Activated CD4-positive, alpha-beta memory T cell treated with anti-CD3 and anti-CD28 coated beads for 36 hours (primary cell): ENCODE results near the gene NADSYN1. TPM values are rescaled to one million over a fixed set of nuclear protein-coding genes. Genes with fewer than 3 reads are reported as not detected.

Source experiments
- CTCF ChIA-PET: fragments of 350-600 bp; sonication (Branson Sonifier 250); formaldehyde crosslinking; loops from one replicate; lab custom pipeline; 2021; ENCODE audit warnings: antibody characterized with exemption, inconsistent platforms; lab: Charles Lee
- POLR2A ChIA-PET: fragments of 350-600 bp; sonication (Branson Sonifier 250); formaldehyde crosslinking; loops from one replicate; lab custom pipeline; 2021; ENCODE audit warnings: antibody characterized with exemption; lab: Charles Lee
- DNase-seq: peaks from one replicate; pipeline ENCODE4 v3.0.0-alpha.2; 2020
- H3K27ac Mint-ChIP-seq: one replicate; pipeline ENCODE4 v1.8.0; 2021; ENCODE audit warnings: mixed read lengths
- H3K27me3 Mint-ChIP-seq: one replicate; pipeline ENCODE4 v1.8.0; 2021; ENCODE audit warnings: mixed read lengths
- H3K36me3 Mint-ChIP-seq: one replicate; pipeline ENCODE4 v1.8.0; 2021; ENCODE audit warnings: mixed read lengths
- H3K4me1 Mint-ChIP-seq: one replicate; pipeline ENCODE4 v1.8.0; 2021; ENCODE audit warnings: low read depth, mixed read lengths
- H3K4me3 Mint-ChIP-seq: one replicate; pipeline ENCODE4 v1.8.0; 2021; ENCODE audit warnings: mild to moderate bottlenecking, mixed read lengths
- H3K9me3 Mint-ChIP-seq: one replicate; pipeline ENCODE4 v1.8.0; 2021; ENCODE audit warnings: mixed read lengths
- intact Hi-C: fragments of 100-400 bp; cut with micrococcal nuclease; formaldehyde crosslinking; loops from one replicate; pipeline ENCODE4 v1.15.1; 2023
- total RNA-seq, 2 experiments: library from RNA; stranded (reverse); gene quantifications; one replicate each; pipeline ENCODE4 v1.2.3, GENCODE V29; 2021

Gene NADSYN1
- total RNA-seq, 2 experiments from 2014 or later, result 85.0 to 91.9 TPM

GRCh38 chr11:71482746-71483364 lies 29.9 kb downstream of the NADSYN1 start:
- Mint-ChIP-seq H3K36me3 (peaks cover 63% of the 10 kb centered on the region), H3K9me3 (no peaks in the 10 kb centered on the region), H3K27me3 (no peaks in the 10 kb centered on the region), H3K4me3 (no peak overlapping the region), H3K27ac (no peak overlapping the region), H3K4me1 (peaks cover 3% of the 10 kb centered on the region)
- ChIA-PET CTCF (no interaction called here), POLR2A (no interaction called here)
- no peak for DNase-seq
- intact Hi-C loops, result no loop called here

DNA sequence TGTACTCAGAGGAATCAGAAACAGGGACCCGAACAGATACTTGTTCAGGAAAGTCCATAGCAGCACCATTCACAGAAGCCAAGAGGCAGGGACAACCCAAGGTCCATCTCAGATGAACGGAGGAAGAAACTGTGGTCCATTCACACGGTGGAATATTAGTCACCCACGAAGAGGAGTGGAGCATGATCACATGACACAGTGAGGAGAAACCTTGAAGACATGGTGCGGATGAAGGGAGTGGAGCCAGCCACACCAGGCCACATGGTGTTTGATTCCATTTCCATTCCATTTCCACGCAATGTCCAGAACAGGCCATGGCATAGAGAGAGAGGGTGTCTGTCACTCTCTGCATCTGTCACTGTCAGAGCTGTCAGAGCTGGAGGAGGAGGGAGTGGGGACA lies 30.7 kb downstream of the NADSYN1 start:
- no peak overlapping the region for H3K4me3 Mint-ChIP-seq
- no peak overlapping the region for H3K27ac Mint-ChIP-seq
- DNase-seq, result no peak
- intact Hi-C loops, result no loop called here
- POLR2A ChIA-PET, result no interaction called here
- peaks cover 60% of the 10 kb centered on the region for H3K36me3 Mint-ChIP-seq
- CTCF ChIA-PET, result no interaction called here
- peaks cover 11% of the 10 kb centered on the region for H3K4me1 Mint-ChIP-seq
- H3K27me3 Mint-ChIP-seq, result no peaks in the 10 kb centered on the region
- no peaks in the 10 kb centered on the region for H3K9me3 Mint-ChIP-seq

- Mint-ChIP-seq H3K4me3 (no peak overlapping the region), H3K27me3 (no peaks in the 10 kb centered on the region), H3K9me3 (no peaks in the 10 kb centered on the region), H3K36me3 (peaks cover 59% of the 10 kb centered on the region), H3K27ac (no peak overlapping the region), H3K4me1 (peaks cover 19% of the 10 kb centered on the region)
- intact Hi-C loops, result loop anchor here (5.0 kb wide), 1 partner anchor 32 kb away; the partner anchor contains the start of gene NADSYN1
- CTCF ChIA-PET, result no interaction called here
- POLR2A ChIA-PET, result no interaction called here
- no peak for DNase-seq
Measured at GRCh38 chr11:71484248-71485062, 31.5 kb downstream of the NADSYN1 start.

GRCh38 chr11:71485063-71485399 lies 32.0 kb downstream of the NADSYN1 start:
- intact Hi-C loops, result loop anchor here (5.0 kb wide), 1 partner anchor 33 kb away; the partner anchor contains the start of gene NADSYN1
- POLR2A ChIA-PET, result no interaction called here

GRCh38 chr11:71485466-71485865 lies 32.5 kb downstream of the NADSYN1 start:
- Mint-ChIP-seq H3K27me3 (no peaks in the 10 kb centered on the region), H3K4me3 (no peak overlapping the region), H3K9me3 (no peaks in the 10 kb centered on the region), H3K36me3 (peaks cover 57% of the 10 kb centered on the region), H3K27ac (no peak overlapping the region), H3K4me1 (peaks cover 25% of the 10 kb centered on the region)
- POLR2A ChIA-PET, result no interaction called here
- CTCF ChIA-PET, result no interaction called here
- no peak for DNase-seq
- intact Hi-C loops, result loop anchor here (5.0 kb wide), 1 partner anchor 33 kb away; the partner anchor contains the start of gene NADSYN1

More at GRCh38 chr11:71485063-71485399, 32.0 kb downstream of the NADSYN1 start:
- no peaks in the 10 kb centered on the region for H3K27me3 Mint-ChIP-seq
- no peaks in the 10 kb centered on the region for H3K9me3 Mint-ChIP-seq
- peaks cover 56% of the 10 kb centered on the region for H3K36me3 Mint-ChIP-seq
- peaks cover 23% of the 10 kb centered on the region for H3K4me1 Mint-ChIP-seq
- no peak for DNase-seq
- CTCF ChIA-PET, result no interaction called here
- no peak overlapping the region for H3K27ac Mint-ChIP-seq
- H3K4me3 Mint-ChIP-seq, result no peak overlapping the region

GRCh38 chr11:71486320-71486719 lies 33.3 kb downstream of the NADSYN1 start:
- DNase-seq, result no peak
- ChIA-PET POLR2A (no interaction called here), CTCF (no interaction called here)
- no peaks in the 10 kb centered on the region for H3K9me3 Mint-ChIP-seq
- H3K27me3 Mint-ChIP-seq, result no peaks in the 10 kb centered on the region
- no peak overlapping the region for H3K4me3 Mint-ChIP-seq
- H3K36me3 Mint-ChIP-seq, result peaks cover 59% of the 10 kb centered on the region
- intact Hi-C loops, result loop anchor here (5.0 kb wide), 1 partner anchor 34 kb away; the partner anchor contains the start of gene NADSYN1
- no peak overlapping the region for H3K27ac Mint-ChIP-seq
- peaks cover 25% of the 10 kb centered on the region for H3K4me1 Mint-ChIP-seq

GRCh38 chr11:71488681-71489270 lies 35.8 kb downstream of the NADSYN1 start:
- POLR2A ChIA-PET, result interaction anchor here (0.9 to 1.5 kb wide), 2 partner anchors 11 to 36 kb away, joined by 3 to 4 read pairs; partner anchors contain the start of gene NADSYN1
- H3K4me3 Mint-ChIP-seq, result no peak overlapping the region

GRCh38 chr11:71489311-71490043 lies 36.5 kb downstream of the NADSYN1 start:
- H3K4me3 Mint-ChIP-seq, result no peak overlapping the region
- intact Hi-C loops, result loop anchor here (5.0 kb wide), 1 partner anchor 37 kb away; the partner anchor contains the start of gene NADSYN1
- peak; percentile 87 for DNase-seq

More at GRCh38 chr11:71488681-71489270, 35.8 kb downstream of the NADSYN1 start:
- CTCF ChIA-PET, result no interaction called here
- peak overlapping the region; percentile 90 for H3K27ac Mint-ChIP-seq
- H3K9me3 Mint-ChIP-seq, result no peaks in the 10 kb centered on the region
- intact Hi-C loops, result loop anchor here (5.0 kb wide), 1 partner anchor 36 kb away; the partner anchor contains the start of gene NADSYN1
- no peaks in the 10 kb centered on the region for H3K27me3 Mint-ChIP-seq
- H3K36me3 Mint-ChIP-seq, result peaks cover 58% of the 10 kb centered on the region
- no peak for DNase-seq
- H3K4me1 Mint-ChIP-seq, result peaks cover 25% of the 10 kb centered on the region

GRCh38 chr11:71490044-71490730 lies 37.2 kb downstream of the NADSYN1 start:
- no peaks in the 10 kb centered on the region for H3K27me3 Mint-ChIP-seq
- intact Hi-C loops, result no loop called here
- H3K4me3 Mint-ChIP-seq, result no peak overlapping the region
- no peaks in the 10 kb centered on the region for H3K9me3 Mint-ChIP-seq
- POLR2A ChIA-PET, result interaction anchor here (1.5 kb wide), 1 partner anchor 10 kb away, joined by 3 read pairs; no protein-coding TSS in a partner anchor
- H3K27ac Mint-ChIP-seq, result no peak overlapping the region
- CTCF ChIA-PET, result no interaction called here
- DNase-seq, result no peak
- peaks cover 25% of the 10 kb centered on the region for H3K4me1 Mint-ChIP-seq
- H3K36me3 Mint-ChIP-seq, result peaks cover 57% of the 10 kb centered on the region

More at GRCh38 chr11:71489311-71490043, 36.5 kb downstream of the NADSYN1 start:
- POLR2A ChIA-PET, result interaction anchor here (0.9 to 1.5 kb wide), 2 partner anchors 10 to 37 kb away, joined by 3 to 4 read pairs; partner anchors contain the start of gene NADSYN1
- peaks cover 57% of the 10 kb centered on the region for H3K36me3 Mint-ChIP-seq
- no peaks in the 10 kb centered on the region for H3K27me3 Mint-ChIP-seq
- peak overlapping the region; percentile 90 for H3K27ac Mint-ChIP-seq
- CTCF ChIA-PET, result no interaction called here
- no peaks in the 10 kb centered on the region for H3K9me3 Mint-ChIP-seq
- peaks cover 25% of the 10 kb centered on the region for H3K4me1 Mint-ChIP-seq

DNA sequence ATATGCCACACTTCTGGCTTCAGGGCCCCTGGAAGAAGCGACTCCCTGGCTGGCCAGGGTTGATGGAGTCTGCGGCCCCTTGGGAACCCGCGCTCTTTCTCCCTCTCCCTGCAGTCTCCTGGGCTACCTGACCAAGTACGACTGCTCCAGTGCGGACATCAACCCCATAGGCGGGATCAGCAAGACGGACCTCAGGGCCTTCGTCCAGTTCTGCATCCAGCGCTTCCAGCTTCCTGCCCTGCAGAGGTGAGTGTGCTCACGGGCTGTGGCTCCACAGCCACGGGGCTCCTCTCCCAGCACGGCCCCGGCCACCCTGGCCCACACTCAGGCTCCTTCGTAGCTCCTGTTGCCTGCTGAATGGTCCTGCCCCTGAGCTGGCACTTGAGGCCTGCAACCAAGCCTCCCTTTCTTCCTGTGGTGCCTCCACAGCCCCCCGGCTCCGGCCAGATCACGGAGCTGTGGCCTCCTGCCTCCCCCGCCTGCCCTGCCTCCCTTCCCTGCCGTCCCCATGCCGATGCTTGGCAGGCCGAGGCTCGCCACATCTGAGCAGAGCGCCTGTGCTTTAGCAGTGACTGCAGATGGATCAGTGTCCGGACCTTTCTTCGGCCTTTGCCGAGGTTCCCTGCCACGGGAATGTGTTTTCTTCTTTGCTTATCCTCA lies 37.9 kb downstream of the NADSYN1 start:
- intact Hi-C loops, result no loop called here
- Mint-ChIP-seq H3K4me1 (peaks cover 25% of the 10 kb centered on the region), H3K27ac (no peak overlapping the region), H3K9me3 (no peaks in the 10 kb centered on the region), H3K36me3 (peaks cover 56% of the 10 kb centered on the region), H3K27me3 (no peaks in the 10 kb centered on the region), H3K4me3 (no peak overlapping the region)
- no peak for DNase-seq
- CTCF ChIA-PET, result no interaction called here
- POLR2A ChIA-PET, result no interaction called here

GRCh38 chr11:71491531-71491930 lies 38.5 kb downstream of the NADSYN1 start:
- Mint-ChIP-seq H3K36me3 (peaks cover 52% of the 10 kb centered on the region), H3K9me3 (no peaks in the 10 kb centered on the region), H3K4me1 (peaks cover 25% of the 10 kb centered on the region), H3K4me3 (no peak overlapping the region), H3K27me3 (no peaks in the 10 kb centered on the region), H3K27ac (no peak overlapping the region)
- ChIA-PET POLR2A (no interaction called here), CTCF (no interaction called here)
- intact Hi-C loops, result no loop called here
- no peak for DNase-seq
